8988T (cell line): ENCODE results near the gene ZCCHC14.
"Not testable (repeated sequence)": the region's sequence is repeated elsewhere in the genome, so short reads cannot be mapped to it uniquely, and the experiment has no call there.

Experiments
- DNase-seq: peaks from one replicate; pipeline ENCODE4 v3.0.0; 2011

Gene ZCCHC14

GRCh38 chr16:87395181-87395842 lies 97.5 kb downstream of the ZCCHC14 start:
- DNase-seq = no peak

- DNase-seq = no peak
Observed at GRCh38 chr16:87393680-87394055, 99.2 kb downstream of the ZCCHC14 start.

- DNase-seq = peak; percentile 61
Observed at GRCh38 chr16:87392821-87393679, 99.8 kb downstream of the ZCCHC14 start.

GRCh38 chr16:87391950-87392820 lies 100.6 kb downstream of the ZCCHC14 start, which contains the start of gene MAP1LC3B:
TSS of gene MAP1LC3B (plus strand) at chr16:87392336. CDS start at chr16:87392428, 92 bp downstream.
- peak; percentile 99 for DNase-seq

- DNase-seq = no peak
Observed at GRCh38 chr16:87391324-87391949, 101.4 kb downstream of the ZCCHC14 start.

GRCh38 chr16:87390641-87391323 lies 102.0 kb downstream of the ZCCHC14 start:
- no peak for DNase-seq

- not testable (repeated sequence) for DNase-seq
Observed at GRCh38 chr16:87389914-87390313, 102.9 kb downstream of the ZCCHC14 start.

GRCh38 chr16:87389245-87389644 lies 103.6 kb downstream of the ZCCHC14 start:
- DNase-seq = no peak

GRCh38 chr16:87388818-87389134 lies 104.0 kb downstream of the ZCCHC14 start:
- DNase-seq = no peak

- DNase-seq = peak; percentile 94
Observed at GRCh38 chr16:87387942-87388817, 104.6 kb downstream of the ZCCHC14 start.

- not testable (repeated sequence) for DNase-seq
Observed at GRCh38 chr16:87384875-87385167, 108.0 kb downstream of the ZCCHC14 start.

GRCh38 chr16:87384162-87384874 lies 108.5 kb downstream of the ZCCHC14 start:
- DNase-seq = peak; percentile 74

GRCh38 chr16:87383505-87384161 lies 109.2 kb downstream of the ZCCHC14 start, which contains the start of gene FBXO31:
TSS of gene FBXO31 (minus strand) at chr16:87383776. CDS start at chr16:87383744, 32 bp downstream.
- DNase-seq = peak; percentile 83

GRCh38 chr16:87382023-87382785 lies 110.6 kb downstream of the ZCCHC14 start:
- no peak for DNase-seq

GRCh38 chr16:87380881-87381280 lies 111.9 kb downstream of the ZCCHC14 start:
- no peak for DNase-seq

GRCh38 chr16:87380403-87380802 lies 112.4 kb downstream of the ZCCHC14 start:
- no peak for DNase-seq

GRCh38 chr16:87379312-87379752 lies 113.5 kb downstream of the ZCCHC14 start:
- not testable (repeated sequence) for DNase-seq

GRCh38 chr16:87376660-87377059 lies 116.2 kb downstream of the ZCCHC14 start:
- no peak for DNase-seq
